MM.1S (cell line): ENCODE results near the gene UTP14C.

Experiments used
- DNase-seq: peaks from one replicate; pipeline ENCODE4 v3.0.0-alpha.2; 2015
- H2AFZ ChIP-seq: fragments of 300-600 bp; sonication (generic); 2 replicates; pipeline ENCODE4 v1.6.0; 2016; ENCODE audit warnings: antibody characterized with exemption, low read length
- H3F3A ChIP-seq: fragments of 300-600 bp; sonication (generic); 2 replicates; pipeline ENCODE4 v1.6.1; 2016; ENCODE audit warnings: mild to moderate bottlenecking, antibody characterized with exemption, low read length, moderate library complexity, mixed read lengths; ENCODE audit not compliant: insufficient read depth
- H3K27ac ChIP-seq: fragments of 300-600 bp; sonication (generic); 2 replicates; pipeline ENCODE4 v1.5.1; 2016; ENCODE audit warnings: mild to moderate bottlenecking, low read length
- H3K27me3 ChIP-seq: fragments of 300-600 bp; sonication (generic); replicated peaks from 2 replicates; pipeline ENCODE4 v1.6.0; 2016; ENCODE audit warnings: low read length; ENCODE audit not compliant: insufficient read depth
- H3K36me3 ChIP-seq: fragments of 300-600 bp; sonication (generic); replicated peaks from 2 replicates; pipeline ENCODE4 v1.6.1; 2016; ENCODE audit warnings: mild to moderate bottlenecking, low read length, mixed read lengths; ENCODE audit not compliant: insufficient read depth
- H3K4me1 ChIP-seq: fragments of 300-600 bp; sonication (generic); 2 replicates; pipeline ENCODE4 v1.6.1; 2016; ENCODE audit warnings: low read length, mixed read lengths
- H3K4me2 ChIP-seq: fragments of 300-600 bp; sonication (generic); 2 replicates; pipeline ENCODE4 v1.6.0; 2016; ENCODE audit warnings: low read depth, low read length
- H3K4me3 ChIP-seq: fragments of 300-600 bp; sonication (generic); 2 replicates; pipeline ENCODE4 v1.5.1; 2016; ENCODE audit warnings: low read length, mixed read lengths
- H3K79me2 ChIP-seq: fragments of 300-600 bp; sonication (generic); 2 replicates; pipeline ENCODE4 v1.6.1; 2016; ENCODE audit warnings: mixed run types, low read length, mixed read lengths
- H3K9ac ChIP-seq: fragments of 300-600 bp; sonication (generic); 2 replicates; pipeline ENCODE4 v1.6.1; 2016; ENCODE audit warnings: low read length, mixed read lengths
- H3K9me2 ChIP-seq: fragments of 300-600 bp; sonication (generic); replicated peaks from 2 replicates; pipeline ENCODE4 v1.6.1; 2016; ENCODE audit warnings: mild to moderate bottlenecking, low read length, mixed read lengths; ENCODE audit not compliant: insufficient read depth
- H3K9me3 ChIP-seq: fragments of 300-600 bp; sonication (generic); replicated peaks from 2 replicates; pipeline ENCODE4 v1.6.1; 2016; ENCODE audit warnings: mild to moderate bottlenecking, low read length, mixed read lengths; ENCODE audit not compliant: insufficient read depth
- H4K20me1 ChIP-seq: fragments of 300-600 bp; sonication (generic); 2 replicates; pipeline ENCODE4 v1.6.1; 2016; ENCODE audit warnings: mild to moderate bottlenecking, low read length, moderate library complexity, mixed read lengths; ENCODE audit not compliant: insufficient read depth
- EZH2 ChIP-seq: fragments of 300-600 bp; sonication (generic); optimal IDR thresholded peaks from 2 replicates; pipeline ENCODE3; 2017; ENCODE audit warnings: low read depth, mild to moderate bottlenecking, antibody characterized with exemption, low read length, mixed read lengths
- EZH2phosphoT487 ChIP-seq: fragments of 300-600 bp; sonication (generic); IDR thresholded peaks from 2 replicates; pipeline ENCODE4 v1.6.1; 2018; ENCODE audit warnings: antibody characterized with exemption, low read length
- TF ChIP-seq, protein P1 (sequence below): fragments of 300-600 bp; sonication (generic); IDR thresholded peaks from 2 replicates; pipeline ENCODE4 v1.5.1; 2016; ENCODE audit warnings: antibody characterized with exemption, low read length, mixed read lengths

UTP14C gene

DNA sequence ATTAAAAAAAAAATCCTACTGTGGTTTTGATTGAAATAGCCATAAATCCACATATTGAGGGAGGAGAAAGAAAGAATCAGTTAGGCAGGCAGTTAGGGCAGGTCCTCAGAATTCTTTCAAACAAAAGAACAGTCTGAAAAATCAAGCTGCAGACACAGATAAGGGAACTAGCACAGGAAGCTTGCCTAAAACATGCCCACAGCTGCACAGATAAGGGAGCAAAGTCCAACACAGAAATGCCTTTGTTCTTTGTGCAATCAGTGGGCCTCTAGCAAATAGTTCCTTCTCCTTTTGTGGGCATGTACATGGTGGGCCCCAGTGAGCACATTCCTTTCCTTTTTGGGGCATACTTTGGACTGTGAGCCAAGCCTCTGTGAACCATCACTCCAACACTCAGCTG is 42.7 kb downstream of the UTP14C start:
- no peaks in the 10 kb centered on the region for H3K36me3 ChIP-seq
- no peak overlapping the region for H3K4me3 ChIP-seq
- no peaks in the 10 kb centered on the region for H3K4me1 ChIP-seq
- H3F3A ChIP-seq = no peaks in the 10 kb centered on the region
- H4K20me1 ChIP-seq = no peaks in the 10 kb centered on the region
- H3K27me3 ChIP-seq = no peaks in the 10 kb centered on the region
- TF ChIP-seq EZH2phosphoT487 = no peak
- no peak for TF ChIP-seq EZH2
- TF ChIP-seq, protein P1, sequence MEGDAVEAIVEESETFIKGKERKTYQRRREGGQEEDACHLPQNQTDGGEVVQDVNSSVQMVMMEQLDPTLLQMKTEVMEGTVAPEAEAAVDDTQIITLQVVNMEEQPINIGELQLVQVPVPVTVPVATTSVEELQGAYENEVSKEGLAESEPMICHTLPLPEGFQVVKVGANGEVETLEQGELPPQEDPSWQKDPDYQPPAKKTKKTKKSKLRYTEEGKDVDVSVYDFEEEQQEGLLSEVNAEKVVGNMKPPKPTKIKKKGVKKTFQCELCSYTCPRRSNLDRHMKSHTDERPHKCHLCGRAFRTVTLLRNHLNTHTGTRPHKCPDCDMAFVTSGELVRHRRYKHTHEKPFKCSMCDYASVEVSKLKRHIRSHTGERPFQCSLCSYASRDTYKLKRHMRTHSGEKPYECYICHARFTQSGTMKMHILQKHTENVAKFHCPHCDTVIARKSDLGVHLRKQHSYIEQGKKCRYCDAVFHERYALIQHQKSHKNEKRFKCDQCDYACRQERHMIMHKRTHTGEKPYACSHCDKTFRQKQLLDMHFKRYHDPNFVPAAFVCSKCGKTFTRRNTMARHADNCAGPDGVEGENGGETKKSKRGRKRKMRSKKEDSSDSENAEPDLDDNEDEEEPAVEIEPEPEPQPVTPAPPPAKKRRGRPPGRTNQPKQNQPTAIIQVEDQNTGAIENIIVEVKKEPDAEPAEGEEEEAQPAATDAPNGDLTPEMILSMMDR = no peak
- no peaks in the 10 kb centered on the region for H3K9me2 ChIP-seq
- H3K27ac ChIP-seq = no peak overlapping the region
- no peaks in the 10 kb centered on the region for H3K79me2 ChIP-seq
- no peaks in the 10 kb centered on the region for H3K9me3 ChIP-seq
- no peak overlapping the region for H3K4me2 ChIP-seq
- DNase-seq = no peak
- no peak overlapping the region for H2AFZ ChIP-seq
- no peak overlapping the region for H3K9ac ChIP-seq

DNA sequence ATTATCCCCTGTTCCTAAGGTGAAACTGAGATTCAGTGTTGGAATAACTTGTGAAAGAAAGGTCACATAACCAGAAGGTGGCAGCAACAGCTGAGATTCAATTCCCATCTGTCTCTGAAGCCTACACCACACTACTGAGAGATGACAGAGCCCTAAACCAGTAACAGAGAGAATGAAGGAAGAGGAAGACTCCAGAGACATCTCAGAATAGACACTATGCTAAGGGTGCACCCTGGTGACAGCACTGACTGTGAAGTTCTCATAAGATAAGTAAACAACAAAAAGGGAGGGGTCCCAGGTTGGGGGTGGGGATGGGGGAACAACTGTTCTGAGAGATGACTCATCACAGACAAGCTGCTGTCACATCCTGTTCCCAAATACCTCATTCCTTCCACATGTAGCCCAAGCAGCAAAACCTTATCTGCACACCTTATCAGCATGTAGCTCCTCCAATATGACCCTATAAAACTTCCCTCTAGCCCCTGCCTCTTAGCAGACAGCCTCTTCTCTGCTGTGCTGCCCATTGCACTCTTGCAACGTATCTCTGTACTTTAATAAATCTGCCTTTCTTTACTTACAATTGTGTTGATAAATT is 46.5 kb downstream of the UTP14C start:
- H3K4me3 ChIP-seq = no peak overlapping the region
- no peaks in the 10 kb centered on the region for H3K27me3 ChIP-seq
- H2AFZ ChIP-seq = no peak overlapping the region
- no peak overlapping the region for H3K4me2 ChIP-seq
- H3K36me3 ChIP-seq = no peaks in the 10 kb centered on the region
- no peak for DNase-seq
- H3K4me1 ChIP-seq = no peaks in the 10 kb centered on the region
- no peak for TF ChIP-seq EZH2
- TF ChIP-seq, protein P1 = peak; percentile 21
- H3K9me3 ChIP-seq = no peaks in the 10 kb centered on the region
- no peaks in the 10 kb centered on the region for H3F3A ChIP-seq
- H4K20me1 ChIP-seq = no peaks in the 10 kb centered on the region
- no peak overlapping the region for H3K9ac ChIP-seq
- H3K79me2 ChIP-seq = no peaks in the 10 kb centered on the region
- no peaks in the 10 kb centered on the region for H3K9me2 ChIP-seq
- H3K27ac ChIP-seq = no peak overlapping the region
